HG02852 (cell line): Measurements from ENCODE around the gene PROZ.
"Not testable (repeated sequence)": the region's sequence is repeated elsewhere in the genome, so short reads cannot be mapped to it uniquely, and the experiment has no call there.

Source experiments
- ATAC-seq: cut with Tn5 transposase; IDR thresholded peaks from one replicate; pipeline ENCODE4 v1.9.1; 2021; ENCODE audit warnings: mild to moderate bottlenecking, moderate library complexity; ENCODE audit not compliant: unreplicated experiment

Gene PROZ

GRCh38 chr13:113153810-113154748, 4.4 kb upstream of the PROZ start:
- ATAC-seq, result peak; percentile 66

GRCh38 chr13:113155201-113155600, 3.2 kb upstream of the PROZ start:
- no peak for ATAC-seq

DNA sequence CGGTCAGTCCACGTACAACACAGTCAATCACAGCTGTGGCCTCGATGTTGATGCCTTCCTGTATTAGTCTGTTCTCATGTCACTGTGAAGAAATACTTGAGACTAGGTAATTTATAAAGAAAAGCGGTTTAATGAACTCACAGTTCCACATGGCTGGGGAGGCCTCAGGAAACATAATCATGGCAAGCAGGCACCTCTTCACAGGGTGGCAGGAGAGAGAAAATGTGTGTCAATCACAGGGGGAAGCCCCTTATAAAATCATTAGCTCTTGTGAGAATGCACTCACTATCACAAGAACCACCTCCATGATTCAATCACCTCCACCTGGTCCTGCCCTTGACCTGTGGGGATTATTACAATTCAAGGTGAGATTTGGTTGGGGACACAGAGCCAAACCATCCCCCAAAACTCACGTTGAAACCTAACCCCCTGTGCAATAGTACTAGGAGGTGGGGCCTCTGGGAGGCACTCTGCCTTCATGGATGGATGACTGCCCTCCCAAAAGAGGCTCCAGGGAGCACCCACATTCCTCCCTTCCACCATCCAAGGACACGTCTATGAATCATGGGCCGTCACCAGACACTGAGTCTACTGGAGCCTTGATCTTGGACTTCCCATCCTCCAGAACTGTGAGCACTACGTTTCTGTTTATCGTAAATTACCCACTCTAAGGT, 2.3 kb upstream of the PROZ start:
- ATAC-seq, result no peak

GRCh38 chr13:113157206-113157928, 1.1 kb upstream of the PROZ start:
- no peak for ATAC-seq

- ATAC-seq, result no peak
These were observed 498 bp downstream of the PROZ start for GRCh38 chr13:113158946-113159345.

GRCh38 chr13:113159701-113160100, 1.3 kb downstream of the PROZ start:
- ATAC-seq, result no peak

DNA sequence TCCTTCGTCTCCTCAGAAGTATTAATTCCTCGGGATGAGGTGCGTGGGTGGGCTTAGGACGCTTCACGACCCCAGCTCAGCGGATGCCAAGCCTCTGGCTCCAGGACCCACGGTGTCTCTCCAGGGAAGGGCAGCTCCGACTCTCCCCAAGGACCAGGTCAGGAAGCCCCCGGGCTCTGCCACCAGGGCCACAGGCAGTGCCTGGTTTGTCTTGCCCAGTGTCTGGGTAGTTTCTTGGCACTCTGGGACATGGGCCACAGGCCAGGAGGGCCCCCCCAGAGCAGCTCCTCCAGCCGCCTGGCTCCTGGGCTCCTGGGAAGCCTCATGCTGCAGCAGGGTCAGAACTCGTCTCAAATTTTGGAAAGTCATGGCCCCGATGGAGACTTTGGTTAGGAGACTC, 2.5 kb downstream of the PROZ start:
- no peak for ATAC-seq

GRCh38 chr13:113161433-113161832, 3.0 kb downstream of the PROZ start:
- ATAC-seq, result no peak

DNA sequence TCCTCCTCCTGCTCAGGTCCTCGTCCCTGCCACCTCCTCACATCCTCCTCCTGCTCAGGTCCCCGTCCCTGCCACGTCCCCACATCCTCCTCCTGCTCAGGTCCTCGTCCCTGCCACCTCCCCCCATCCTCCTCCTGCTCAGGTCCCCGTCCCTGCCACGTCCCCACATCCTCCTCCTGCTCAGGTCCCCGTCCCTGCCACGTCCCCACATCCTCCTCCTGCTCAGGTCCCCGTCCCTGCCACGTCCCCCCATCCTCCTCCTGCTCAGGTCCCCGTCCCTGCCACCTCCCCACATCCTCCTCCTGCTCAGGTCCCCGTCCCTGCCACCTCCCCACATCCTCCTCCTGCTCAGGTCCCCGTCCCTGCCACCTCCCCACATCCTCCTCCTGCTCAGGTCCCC, 3.5 kb downstream of the PROZ start:
- ATAC-seq, result not testable (repeated sequence)

GRCh38 chr13:113162783-113163685, 4.6 kb downstream of the PROZ start:
- ATAC-seq, result no peak

GRCh38 chr13:113164492-113164891, 6.0 kb downstream of the PROZ start:
- no peak for ATAC-seq

- ATAC-seq, result no peak
These were observed 7.8 kb downstream of the PROZ start for GRCh38 chr13:113166266-113166665.

GRCh38 chr13:113166681-113167080, 8.2 kb downstream of the PROZ start:
- ATAC-seq, result no peak

DNA sequence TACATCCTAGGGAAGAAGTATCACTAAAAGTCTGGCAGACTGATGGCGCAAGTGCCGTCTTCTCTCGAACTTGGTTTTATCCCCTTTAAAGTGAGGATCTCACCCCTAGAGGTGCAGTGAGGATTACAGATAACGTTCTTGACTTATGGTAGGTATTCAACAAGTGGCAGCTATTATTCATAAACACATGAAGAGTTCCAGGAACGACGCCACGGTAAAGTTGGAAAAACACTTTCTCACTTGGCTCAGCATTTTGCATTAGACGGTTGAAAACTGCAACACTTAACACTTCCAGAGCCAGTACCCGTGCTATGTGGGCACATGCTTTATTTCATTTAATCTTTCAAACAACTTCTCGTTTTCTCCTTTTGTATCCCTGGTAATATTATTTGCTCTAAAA, 8.7 kb downstream of the PROZ start:
- ATAC-seq, result no peak

DNA sequence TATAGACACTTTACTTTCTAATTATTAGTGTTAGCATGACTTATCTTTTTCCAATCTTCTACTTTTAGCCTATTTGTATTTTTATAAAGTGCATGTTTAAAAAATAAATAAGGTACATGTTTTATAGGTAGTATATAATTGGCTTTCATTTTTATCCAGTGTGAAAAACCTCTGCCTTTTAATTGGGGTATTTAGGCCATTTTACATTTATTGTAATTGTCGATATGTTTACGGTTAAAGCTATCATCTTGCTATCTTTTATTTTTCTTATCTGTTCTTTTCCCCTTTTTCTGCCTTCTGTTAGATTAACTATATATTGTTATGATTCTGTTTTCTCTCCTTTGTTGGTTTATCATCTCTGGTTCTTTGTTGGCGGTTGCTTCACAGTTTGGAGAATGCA, 9.1 kb downstream of the PROZ start:
- no peak for ATAC-seq

GRCh38 chr13:113168211-113168610, 9.8 kb downstream of the PROZ start:
- no peak for ATAC-seq

DNA sequence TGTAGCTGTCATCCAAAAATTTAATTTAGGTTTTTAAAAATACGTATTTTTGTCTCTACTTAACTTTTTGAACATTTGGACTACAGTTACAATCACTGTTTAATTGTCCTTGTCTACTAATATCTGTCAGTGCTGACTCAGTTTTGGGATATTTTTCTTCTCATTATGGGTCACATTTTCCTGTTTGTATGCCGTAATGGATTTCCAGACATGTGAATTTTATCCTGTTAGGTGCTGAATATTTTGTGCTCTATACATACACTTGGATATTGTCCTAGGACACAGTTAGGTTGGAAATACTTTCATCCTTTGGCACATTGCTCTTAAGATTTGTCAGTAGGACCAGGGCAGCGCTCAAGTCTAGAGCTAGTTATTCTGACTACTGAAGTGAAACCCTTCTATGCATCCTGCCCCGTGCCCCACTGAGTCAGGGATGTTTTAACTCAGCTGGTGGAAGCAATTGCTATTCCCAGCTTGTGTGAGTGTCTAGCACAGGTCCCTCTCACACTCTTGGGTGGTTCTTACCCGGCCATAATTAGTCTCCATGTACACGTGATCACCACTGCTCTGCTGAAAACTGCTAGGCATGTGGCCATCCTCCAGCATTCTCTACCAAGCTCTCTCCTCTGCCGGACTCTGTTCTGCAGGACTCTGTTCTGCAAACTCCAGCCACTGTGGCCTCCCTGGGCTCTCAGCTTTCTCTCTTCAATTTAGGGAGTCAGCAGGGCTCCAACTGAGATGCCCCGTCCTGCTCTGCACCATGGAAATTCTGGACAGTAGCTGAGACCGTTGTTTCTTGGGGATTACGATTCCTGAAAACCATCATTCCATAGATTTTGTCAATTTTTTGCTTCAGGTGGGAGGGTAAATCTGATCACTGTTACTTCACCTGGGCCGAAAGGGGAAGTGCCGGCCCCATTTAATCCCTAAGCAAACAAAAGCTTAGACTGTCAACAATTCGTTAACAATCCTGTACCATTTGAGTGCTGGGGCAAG, 11.1 kb downstream of the PROZ start:
- ATAC-seq, result no peak

DNA sequence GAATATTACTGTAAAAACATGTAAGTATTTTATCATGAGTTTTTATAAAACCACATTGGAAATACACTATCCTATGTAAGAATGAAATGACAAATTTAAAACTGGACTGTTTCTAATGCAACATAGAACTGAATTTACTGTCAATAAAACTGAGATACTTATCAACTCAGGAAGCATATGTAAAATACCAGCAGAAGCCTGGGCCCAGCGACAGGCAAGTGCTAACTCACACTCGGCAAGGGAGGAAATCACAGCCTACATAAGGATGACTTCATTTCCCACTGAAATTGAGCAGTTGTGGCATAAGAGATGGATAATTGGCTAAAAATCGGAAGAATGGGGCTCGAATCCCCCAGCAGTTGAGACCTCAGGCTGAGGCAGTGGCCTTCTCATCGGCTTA, 12.1 kb downstream of the PROZ start:
- ATAC-seq, result no peak
